Psoas muscle (tissue), 8 donors: Measurements from ENCODE around the gene HPCAL1. TPM values are rescaled to one million over a fixed set of nuclear protein-coding genes. Genes with fewer than 3 reads are reported as not detected.

ENCODE experiments used
- ATAC-seq, 4 donors: fragments of 200-7000 bp; cut with Tn5 transposase; one replicate each; pipeline ENCODE4 v1.9.1; 2020; ENCODE audit warnings: moderate library complexity in 3 of 4, mild to moderate bottlenecking in 2 of 4
- DNase-seq, 2 donors: peaks; one replicate each; pipeline ENCODE4 v3.0.0-alpha.2; 2020
- H3K27ac ChIP-seq: fragments of 200-600 bp; one replicate; pipeline ENCODE4 v1.8.0; 2022
- H3K27me3 ChIP-seq, 3 donors: fragments of 200-600 bp in 1 of 3; one replicate each; pipeline versions ENCODE4 v1.6.1 to v1.8.0; 2013 to 2022; ENCODE audit warnings: low read length in 2 of 3, mild to moderate bottlenecking in 2 of 3, moderate library complexity in 1 of 3; ENCODE audit not compliant: insufficient read depth in 3 of 3
- H3K36me3 ChIP-seq, 2 donors: fragments of 200-600 bp in 1 of 2; one replicate each; pipeline versions ENCODE4 v1.6.1 to v1.8.0; 2013 to 2022; ENCODE audit warnings: low read depth in 1 of 2, mild to moderate bottlenecking in 1 of 2, moderate library complexity in 1 of 2; ENCODE audit not compliant: insufficient read depth in 1 of 2
- H3K4me1 ChIP-seq: fragments of 200-600 bp; one replicate; pipeline ENCODE4 v1.8.0; 2022
- H3K4me3 ChIP-seq: fragments of 200-600 bp; one replicate; pipeline ENCODE4 v1.8.0; 2022; ENCODE audit warnings: mild to moderate bottlenecking
- H3K9me3 ChIP-seq: fragments of 200-600 bp; one replicate; pipeline ENCODE4 v1.8.0; 2022
- WGBS, 3 donors: extraction: QIAGEN DNeasy Blood & Tissue Kit; methylation state at CpG; one replicate each; pipeline versions ENCODE4 v1.1.6 to v1.1.7; 2013; 5-methylcytosine and 5-hydroxymethylcytosine counted together
- intact Hi-C, 2 donors: fragments of 100-400 bp; cut with DNase I; formaldehyde crosslinking; loops; one replicate each; pipeline versions ENCODE4 v1.11.0 to v1.14.2; 2022
- polyA plus RNA-seq, 3 donors: library from polyadenylated mRNA; stranded (reverse); fragments of 200-250 nt; gene quantifications; one replicate each; pipeline ENCODE4 v1.2.3, GENCODE V29; 2013
- total RNA-seq, 4 donors: library from RNA; stranded (reverse); fragmentation: NEBNext Ultra II Directional in 2 of 4; extraction: Animal tissue kit (Norgen Biotek cat#: 25700) in 2 of 4; gene quantifications; one replicate each; pipeline versions ENCODE4 v1.2.1 to v1.2.4, GENCODE V29; 2021 to 2023
- TF ChIP-seq, protein P1 (sequence below): fragments of 200-600 bp; IDR thresholded peaks from one replicate; pipeline ENCODE4 v1.8.0; 2022; ENCODE audit warnings: antibody characterized with exemption
- donor health status: healthy with polysubstance abuse.
- donor health status: DM: no; HTN: no; CAD: no; lungs with moderate emphysema.
- donor health status: Bipolar disorder and iron deficiency.
- donor health status: healthy.
- donor health status: DM: yes; HTN: yes; CAD: no.
- donor health status: DM: no; HTN: no; CAD: no.
- donor health status: DM: no; HTN: no; CAD: no.
- donor health status: DM: yes; HTN: yes; CAD: no.

HPCAL1 gene
- total and polyA plus RNA-seq, 7 donors: 16.1 to 182 (median 33.4) TPM

DNA sequence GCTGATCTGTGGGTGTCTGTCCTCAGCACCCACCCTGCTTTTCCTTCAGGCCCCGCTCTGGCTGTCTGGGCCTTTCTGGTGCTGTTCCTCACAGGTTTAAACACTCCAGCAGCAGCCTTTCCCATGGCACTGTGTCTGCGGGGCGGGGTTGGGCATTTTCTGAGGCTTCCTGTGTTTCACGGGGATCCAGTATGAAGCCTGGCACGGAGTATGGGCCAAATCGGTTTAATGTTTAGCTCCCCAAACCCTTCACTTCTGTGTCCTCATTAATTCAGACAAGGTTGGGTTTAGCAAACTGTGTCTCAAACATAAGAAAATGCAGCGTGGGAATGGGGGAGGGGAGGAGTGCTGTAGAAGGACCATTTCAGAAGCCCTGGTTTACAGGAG is 44.9 kb downstream of the HPCAL1 start:
- 55 to 66% (median 64%) methylated on average over 7 of the region's 7 CpGs for WGBS, 3 donors
- intact Hi-C loops: no loop called here
- Histone ChIP-seq H3K27ac (no peak overlapping the region), H3K27me3 (no peaks in the 10 kb centered on the region), H3K4me3 (no peak overlapping the region), H3K4me1 (peaks cover 4% of the 10 kb centered on the region), H3K36me3 (no peaks in the 10 kb centered on the region), H3K9me3 (no peaks in the 10 kb centered on the region)
- no peak for ATAC-seq
- TF ChIP-seq, protein P1, sequence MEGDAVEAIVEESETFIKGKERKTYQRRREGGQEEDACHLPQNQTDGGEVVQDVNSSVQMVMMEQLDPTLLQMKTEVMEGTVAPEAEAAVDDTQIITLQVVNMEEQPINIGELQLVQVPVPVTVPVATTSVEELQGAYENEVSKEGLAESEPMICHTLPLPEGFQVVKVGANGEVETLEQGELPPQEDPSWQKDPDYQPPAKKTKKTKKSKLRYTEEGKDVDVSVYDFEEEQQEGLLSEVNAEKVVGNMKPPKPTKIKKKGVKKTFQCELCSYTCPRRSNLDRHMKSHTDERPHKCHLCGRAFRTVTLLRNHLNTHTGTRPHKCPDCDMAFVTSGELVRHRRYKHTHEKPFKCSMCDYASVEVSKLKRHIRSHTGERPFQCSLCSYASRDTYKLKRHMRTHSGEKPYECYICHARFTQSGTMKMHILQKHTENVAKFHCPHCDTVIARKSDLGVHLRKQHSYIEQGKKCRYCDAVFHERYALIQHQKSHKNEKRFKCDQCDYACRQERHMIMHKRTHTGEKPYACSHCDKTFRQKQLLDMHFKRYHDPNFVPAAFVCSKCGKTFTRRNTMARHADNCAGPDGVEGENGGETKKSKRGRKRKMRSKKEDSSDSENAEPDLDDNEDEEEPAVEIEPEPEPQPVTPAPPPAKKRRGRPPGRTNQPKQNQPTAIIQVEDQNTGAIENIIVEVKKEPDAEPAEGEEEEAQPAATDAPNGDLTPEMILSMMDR: no peak
- DNase-seq: peak in 1 of 2 donors; percentile 25

DNA sequence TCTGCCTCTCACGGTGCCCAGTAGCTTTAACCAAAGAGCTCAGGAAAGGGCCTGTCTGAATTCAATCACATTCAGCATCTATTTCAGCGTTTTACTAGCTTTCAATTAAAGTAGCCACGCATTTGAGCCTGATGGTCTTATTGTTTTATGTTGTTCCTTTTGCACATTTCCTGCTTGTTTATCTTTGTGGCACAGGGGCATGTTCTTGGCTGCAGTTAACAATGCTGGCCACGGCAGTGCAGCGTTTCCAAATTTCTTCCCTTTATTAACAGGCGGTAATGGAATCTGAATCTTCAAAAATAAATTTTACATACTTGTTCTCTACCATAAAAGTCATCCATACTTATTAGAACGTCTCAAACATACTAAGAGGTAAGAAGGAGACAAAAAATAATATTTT is 46.2 kb downstream of the HPCAL1 start:
- 49 to 65% (median 54%) methylated on average over 7 of the region's 7 CpGs for WGBS, 3 donors

DNA sequence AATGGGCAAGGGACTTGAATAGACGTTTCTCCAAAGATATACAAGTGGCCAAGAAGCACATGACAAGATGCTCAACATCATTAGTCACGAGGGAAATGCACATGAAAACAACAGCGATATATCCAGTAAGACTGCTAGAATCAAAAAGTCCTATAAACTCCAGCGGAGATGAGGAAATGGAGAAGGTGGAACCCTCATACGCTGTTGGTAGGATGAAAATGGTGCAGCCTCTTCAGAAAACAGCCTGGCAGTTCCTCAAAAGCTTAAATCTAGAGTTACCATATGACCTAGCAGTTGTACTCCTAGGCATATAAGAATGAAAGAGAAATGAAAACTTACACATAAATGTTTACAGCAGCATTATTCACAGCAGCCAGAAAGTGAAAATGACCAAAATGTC is 48.1 kb downstream of the HPCAL1 start:
- ATAC-seq (no peak), DNase-seq (no peak)
- Histone ChIP-seq H3K27me3 (no peaks in the 10 kb centered on the region), H3K36me3 (no peaks in the 10 kb centered on the region), H3K27ac (no peak overlapping the region), H3K4me3 (no peak overlapping the region), H3K9me3 (no peaks in the 10 kb centered on the region), H3K4me1 (peaks cover 4% of the 10 kb centered on the region)
- TF ChIP-seq, protein P1: no peak
- intact Hi-C loops: no loop called here
- WGBS, 3 donors: 73 to 86% (median 77%) methylated on average over 5 of the region's 5 CpGs

More for the DNA sequence above, 46.2 kb downstream of the HPCAL1 start:
- Histone ChIP-seq H3K4me3 (no peak overlapping the region), H3K4me1 (peaks cover 4% of the 10 kb centered on the region), H3K27ac (no peak overlapping the region), H3K9me3 (no peaks in the 10 kb centered on the region), H3K27me3 (no peaks in the 10 kb centered on the region), H3K36me3 (no peaks in the 10 kb centered on the region)
- intact Hi-C loops: no loop called here
- TF ChIP-seq, protein P1: no peak
- DNase-seq (no peak), ATAC-seq (no peak)

DNA sequence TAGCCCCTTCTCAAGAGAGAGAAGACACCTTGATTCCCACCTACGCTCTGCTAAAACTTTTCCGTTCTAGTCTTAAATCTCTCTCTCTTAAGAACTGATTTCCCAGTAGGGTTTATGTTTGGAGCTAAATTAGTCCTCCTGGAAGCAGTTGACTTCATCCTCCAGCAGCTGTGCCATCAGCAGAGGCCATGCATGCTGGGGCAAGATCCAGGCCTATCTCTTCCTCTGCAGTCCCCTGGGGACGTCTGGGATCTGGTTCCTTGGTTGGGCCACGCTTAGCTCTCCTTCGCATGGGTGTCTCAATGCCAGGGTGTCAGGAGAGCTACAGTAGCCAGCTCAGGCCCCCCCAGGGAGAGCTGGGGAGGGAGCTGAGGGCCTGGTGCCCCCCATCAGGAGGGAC is 49.7 kb downstream of the HPCAL1 start:
- H3K27ac ChIP-seq: no peak overlapping the region
- H3K36me3 ChIP-seq: no peaks in the 10 kb centered on the region
- H3K4me3 ChIP-seq: no peak overlapping the region
- 44 to 64% (median 44%) methylated on average over 5 of the region's 5 CpGs for WGBS, 3 donors
- intact Hi-C loops: no loop called here
- no peaks in the 10 kb centered on the region for H3K9me3 ChIP-seq
- TF ChIP-seq, protein P1: no peak
- H3K4me1 ChIP-seq: peaks cover 1% of the 10 kb centered on the region
- H3K27me3 ChIP-seq: no peaks in the 10 kb centered on the region
- ATAC-seq (peak in 1 of 4 donors; percentile 45), DNase-seq (no peak)

DNA sequence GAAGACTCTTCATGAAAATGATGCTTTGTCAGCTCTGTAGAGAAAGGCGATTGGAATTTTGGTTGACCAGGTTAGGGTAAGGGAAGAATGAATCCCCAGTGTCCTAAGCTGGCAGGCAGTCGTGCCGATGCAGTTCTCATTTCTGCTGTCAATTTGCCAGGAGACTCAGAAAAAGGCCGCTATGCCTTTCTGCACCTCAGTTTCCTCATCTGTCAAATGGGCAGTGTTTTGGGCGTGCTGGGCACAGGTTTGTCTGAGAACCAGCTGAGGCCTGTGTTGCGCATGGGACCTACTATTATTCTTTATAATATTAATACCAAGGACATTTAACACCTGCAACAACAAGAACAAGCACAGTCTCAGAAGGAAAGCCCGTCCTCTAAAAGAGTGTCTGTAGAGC is 50.3 kb downstream of the HPCAL1 start:
- intact Hi-C loops: no loop called here
- H3K4me1 ChIP-seq: no peaks in the 10 kb centered on the region
- no peaks in the 10 kb centered on the region for H3K27me3 ChIP-seq
- H3K4me3 ChIP-seq: no peak overlapping the region
- no peak overlapping the region for H3K27ac ChIP-seq
- ATAC-seq: no peak
- DNase-seq: no peak
- TF ChIP-seq, protein P1: no peak
- H3K9me3 ChIP-seq: no peaks in the 10 kb centered on the region
- 90 to 91% (median 91%) methylated on average over 7 of the region's 7 CpGs for WGBS, 3 donors
- H3K36me3 ChIP-seq: no peaks in the 10 kb centered on the region
